H54 (cell line): ENCODE data around the gene CACUL1.

Source experiments
- DNase-seq: peaks from one replicate; pipeline ENCODE4 v3.0.0; 2011; ENCODE audit warnings: low spot score, mixed read lengths; ENCODE audit not compliant: insufficient read length
- FAIRE-seq: peaks from 3 replicates; lab custom pipeline; 2011; peaks lifted over from hg19 to GRCh38; lab: Jason Lieb, UNC
- POLR2A ChIP-seq: IDR thresholded peaks from 2 replicates; pipeline ENCODE4 v1.6.1; 2011; ENCODE audit warnings: low read depth, mild to moderate bottlenecking, low read length

The CACUL1 gene

GRCh38 chr10:118732245-118733165, 22.3 kb downstream of the CACUL1 start:
- DNase-seq (no peak), FAIRE-seq (no peak)
- TF ChIP-seq POLR2A: no peak

- no peak for TF ChIP-seq POLR2A
- DNase-seq (no peak), FAIRE-seq (no peak)
Observed at GRCh38 chr10:118730756-118731456, 23.9 kb downstream of the CACUL1 start.

GRCh38 chr10:118729641-118730258, 25.0 kb downstream of the CACUL1 start:
- FAIRE-seq (no peak), DNase-seq (no peak)
- TF ChIP-seq POLR2A: no peak

GRCh38 chr10:118729200-118729599, 25.6 kb downstream of the CACUL1 start:
- no peak for DNase-seq

GRCh38 chr10:118725886-118726500, 28.8 kb downstream of the CACUL1 start:
- DNase-seq: no peak

More at GRCh38 chr10:118729200-118729599, 25.6 kb downstream of the CACUL1 start:
- no peak for TF ChIP-seq POLR2A
- FAIRE-seq: no peak

GRCh38 chr10:118723466-118723865, 31.3 kb downstream of the CACUL1 start:
- no peak for TF ChIP-seq POLR2A
- FAIRE-seq: no peak
- no peak for DNase-seq

More at GRCh38 chr10:118725886-118726500, 28.8 kb downstream of the CACUL1 start:
- no peak for TF ChIP-seq POLR2A
- FAIRE-seq: no peak

- no peak for TF ChIP-seq POLR2A
- no peak for FAIRE-seq
Observed at GRCh38 chr10:118721539-118721876, 33.3 kb downstream of the CACUL1 start.

GRCh38 chr10:118720685-118721538, 33.9 kb downstream of the CACUL1 start:
- DNase-seq: peak; percentile 9
- FAIRE-seq: peak; percentile 87
- no peak for TF ChIP-seq POLR2A

More at GRCh38 chr10:118721539-118721876, 33.3 kb downstream of the CACUL1 start:
- no peak for DNase-seq

- no peak for TF ChIP-seq POLR2A
- no peak for FAIRE-seq
- DNase-seq: no peak
Observed at GRCh38 chr10:118714366-118714765, 40.4 kb downstream of the CACUL1 start.

- FAIRE-seq (no peak), DNase-seq (no peak)
- no peak for TF ChIP-seq POLR2A
Observed at GRCh38 chr10:118712930-118713634, 41.7 kb downstream of the CACUL1 start.

- no peak for TF ChIP-seq POLR2A
- FAIRE-seq (no peak), DNase-seq (no peak)
Observed at GRCh38 chr10:118712080-118712479, 42.7 kb downstream of the CACUL1 start.

- FAIRE-seq: no peak
- no peak for TF ChIP-seq POLR2A
- DNase-seq: no peak
Observed at GRCh38 chr10:118710487-118710886, 44.3 kb downstream of the CACUL1 start.
